ENCODE data around the gene PDZK1IP1. TPM values are rescaled to one million over a fixed set of nuclear protein-coding genes. Genes with fewer than 3 reads are reported as not detected.
"Not testable (repeated sequence)": the region's sequence is repeated elsewhere in the genome, so short reads cannot be mapped to it uniquely, and the experiment has no call there.

Gene PDZK1IP1
- total RNA-seq, 1 donor from 2014 or later, result not detected

DNA sequence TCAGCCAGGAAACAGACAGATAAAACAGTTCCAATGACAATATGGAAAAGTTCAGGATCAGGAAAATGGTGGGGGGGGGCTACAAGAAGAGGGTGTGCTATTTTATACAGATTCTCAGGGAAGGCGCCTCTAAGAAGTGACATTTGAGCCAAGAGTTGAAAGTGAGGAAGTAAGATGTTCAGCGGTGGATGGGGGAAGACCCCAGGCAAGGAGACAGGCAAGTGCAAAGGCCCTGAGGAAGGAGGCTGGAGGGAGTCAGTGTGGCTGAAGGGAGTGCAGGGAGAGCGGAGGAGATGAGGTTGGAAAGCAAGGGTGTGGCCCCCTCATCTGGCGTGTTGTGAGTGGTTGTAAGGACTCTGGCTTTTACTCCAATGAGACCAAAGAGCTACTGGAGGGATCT is 8.4 kb upstream of the PDZK1IP1 start:
- no peak overlapping the region for H3K4me3 Mint-ChIP-seq (ENCODE audit: low read depth)

DNA sequence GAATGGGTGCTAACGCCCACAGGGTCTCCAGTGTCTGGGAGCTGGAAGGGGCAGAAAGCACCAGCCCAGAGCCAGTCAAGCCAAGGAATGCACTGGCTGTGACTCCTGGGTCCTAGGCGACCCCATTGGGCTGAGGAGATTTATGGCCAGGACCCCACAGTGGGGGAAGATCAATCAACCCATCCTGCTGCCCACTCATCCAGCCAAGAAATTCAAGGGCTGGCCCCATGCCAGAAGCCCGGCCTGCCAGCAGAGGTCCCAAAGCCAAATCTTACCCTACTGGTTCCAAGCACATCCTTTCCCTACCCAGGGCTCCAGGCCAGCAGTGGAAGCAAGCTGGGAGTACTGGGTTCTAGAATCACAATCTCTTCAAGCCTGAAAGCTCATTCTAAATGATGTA is 6.8 kb upstream of the PDZK1IP1 start:
- Mint-ChIP-seq H3K4me3 (ENCODE audit: low read depth) (no peak overlapping the region), H3K36me3 (ENCODE audit: insufficient read depth) (no peaks in the 10 kb centered on the region), H3K9me3 (ENCODE audit: low read depth) (no peaks in the 10 kb centered on the region), H3K4me1 (ENCODE audit: low read depth) (peaks cover 8% of the 10 kb centered on the region), H3K27ac (no peak overlapping the region), H3K27me3 (peaks cover 35% of the 10 kb centered on the region)
- DNase-seq (ENCODE audit: low spot score, unreplicated experiment), result no peak
- no peak for TF ChIP-seq CTCF (IDR thresholded peaks at IDR 0.05; ENCODE audit: unreplicated experiment)

More for the DNA sequence above, 8.4 kb upstream of the PDZK1IP1 start:
- Mint-ChIP-seq H3K9me3 (ENCODE audit: low read depth) (peaks cover 2% of the 10 kb centered on the region), H3K27me3 (peaks cover 37% of the 10 kb centered on the region), H3K27ac (no peak overlapping the region), H3K36me3 (ENCODE audit: insufficient read depth) (no peaks in the 10 kb centered on the region), H3K4me1 (ENCODE audit: low read depth) (no peaks in the 10 kb centered on the region)
- no peak for TF ChIP-seq CTCF (IDR thresholded peaks at IDR 0.05; ENCODE audit: unreplicated experiment)
- no peak for DNase-seq (ENCODE audit: low spot score, unreplicated experiment)

GRCh38 chr1:47195981-47196380 is 6.1 kb upstream of the PDZK1IP1 start:
- H3K36me3 Mint-ChIP-seq (ENCODE audit: insufficient read depth); DNase-seq (ENCODE audit: low spot score, unreplicated experiment); H3K27ac Mint-ChIP-seq; H3K4me3 Mint-ChIP-seq (ENCODE audit: low read depth); H3K9me3 Mint-ChIP-seq (ENCODE audit: low read depth): not testable (repeated sequence)
- peaks cover 13% of the 10 kb centered on the region for H3K4me1 Mint-ChIP-seq (ENCODE audit: low read depth)
- H3K27me3 Mint-ChIP-seq, result peaks cover 30% of the 10 kb centered on the region

DNA sequence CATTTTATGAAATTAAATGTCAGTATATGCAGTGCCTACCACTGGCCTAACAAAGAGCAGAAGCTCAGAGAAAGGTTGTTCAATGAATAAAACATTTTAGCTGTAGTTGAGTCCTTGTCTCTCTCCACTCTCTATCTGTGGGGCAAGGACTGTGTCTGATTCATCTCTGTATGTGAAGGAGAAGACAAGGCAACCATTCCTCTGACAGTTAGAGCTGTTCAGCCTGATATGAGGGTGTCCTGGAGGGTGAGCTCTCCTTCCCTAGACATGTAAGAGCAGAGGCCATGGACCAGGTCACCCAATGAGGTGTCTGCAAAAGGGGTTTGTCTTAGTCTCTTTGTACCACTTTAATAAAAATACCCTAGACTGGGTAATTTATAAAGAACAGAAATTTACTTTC is 4.5 kb upstream of the PDZK1IP1 start:
- Mint-ChIP-seq H3K27ac (no peak overlapping the region), H3K4me1 (ENCODE audit: low read depth) (peaks cover 13% of the 10 kb centered on the region), H3K9me3 (ENCODE audit: low read depth) (no peaks in the 10 kb centered on the region), H3K27me3 (peaks cover 20% of the 10 kb centered on the region), H3K36me3 (ENCODE audit: insufficient read depth) (no peaks in the 10 kb centered on the region), H3K4me3 (ENCODE audit: low read depth) (no peak overlapping the region)
- TF ChIP-seq CTCF (IDR thresholded peaks at IDR 0.05; ENCODE audit: unreplicated experiment), result no peak
- no peak for DNase-seq (ENCODE audit: low spot score, unreplicated experiment)

DNA sequence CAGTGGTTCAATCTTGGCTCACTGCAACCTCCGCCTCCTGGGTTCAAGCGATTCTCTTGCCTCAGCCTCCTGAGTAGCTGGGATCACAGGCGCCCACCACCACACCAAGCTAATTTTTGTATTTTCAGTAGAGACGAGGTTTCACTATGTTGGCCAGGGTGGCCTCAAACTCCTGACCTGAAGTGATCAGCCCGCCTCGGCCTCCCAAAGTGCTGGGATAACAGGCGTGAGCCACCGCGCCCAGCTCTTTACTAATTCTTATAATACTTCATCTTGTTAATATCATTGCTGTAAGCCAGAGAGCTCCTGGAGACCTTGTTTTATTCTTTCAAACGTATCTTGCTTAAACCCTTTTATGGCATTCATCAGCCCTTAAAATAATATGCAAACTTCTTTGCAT is 3.7 kb upstream of the PDZK1IP1 start:
- Mint-ChIP-seq H3K27me3 (peaks cover 12% of the 10 kb centered on the region), H3K4me1 (ENCODE audit: low read depth) (peaks cover 13% of the 10 kb centered on the region)
- H3K36me3 Mint-ChIP-seq (ENCODE audit: insufficient read depth); H3K9me3 Mint-ChIP-seq (ENCODE audit: low read depth); DNase-seq (ENCODE audit: low spot score, unreplicated experiment); H3K4me3 Mint-ChIP-seq (ENCODE audit: low read depth); H3K27ac Mint-ChIP-seq: not testable (repeated sequence)

DNA sequence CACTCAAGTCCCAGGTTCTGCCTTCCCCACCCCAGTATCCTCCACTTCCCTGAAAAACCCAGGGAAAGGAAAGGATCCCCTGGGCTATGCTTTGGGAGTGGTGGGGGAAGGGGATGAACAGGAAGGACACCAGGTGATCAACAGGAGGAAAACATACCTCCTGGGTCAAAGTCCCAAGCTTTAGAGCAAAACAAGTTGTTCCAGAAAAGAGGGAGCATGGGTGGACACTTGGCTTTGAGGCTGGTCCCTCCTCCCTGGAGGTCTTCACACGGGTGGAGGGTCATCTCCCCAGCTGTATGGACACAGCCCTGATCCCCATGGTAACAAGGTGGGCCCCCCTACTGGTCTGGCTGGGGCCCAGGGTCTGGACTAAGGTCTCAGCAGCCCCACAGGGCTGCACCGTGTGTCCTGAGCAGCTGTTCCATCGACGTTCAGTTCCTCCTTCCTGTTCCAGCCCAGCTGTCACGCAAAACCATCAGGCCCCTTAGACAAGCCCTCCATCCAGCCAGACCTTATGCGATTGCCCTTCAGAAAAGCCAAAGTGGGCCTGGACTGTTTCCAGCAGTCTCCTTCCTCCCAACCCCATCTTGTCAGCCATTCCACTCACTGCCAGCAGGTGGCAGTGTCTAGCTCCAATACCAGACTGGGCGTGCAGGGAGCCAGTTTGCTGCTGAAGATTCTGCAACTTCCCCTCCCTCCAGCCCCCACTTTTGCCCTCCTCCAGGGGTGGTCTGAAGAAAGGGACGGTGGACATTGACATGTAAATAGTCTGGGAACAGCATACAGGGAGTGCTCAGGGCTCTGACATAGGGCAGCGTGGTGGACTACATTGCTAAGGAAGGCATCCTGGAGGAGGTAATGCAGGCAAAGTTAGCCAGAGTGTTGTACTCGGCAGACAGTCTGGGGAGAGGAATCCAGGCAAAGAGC is 2.9 kb upstream of the PDZK1IP1 start:
- Mint-ChIP-seq H3K27me3 (peaks cover 4% of the 10 kb centered on the region), H3K9me3 (ENCODE audit: low read depth) (no peaks in the 10 kb centered on the region), H3K36me3 (ENCODE audit: insufficient read depth) (no peaks in the 10 kb centered on the region), H3K27ac (peak overlapping the region; percentile 71), H3K4me1 (ENCODE audit: low read depth) (peaks cover 13% of the 10 kb centered on the region), H3K4me3 (ENCODE audit: low read depth) (peak overlapping the region; percentile 43)
- peak; percentile 61 for DNase-seq (ENCODE audit: low spot score, unreplicated experiment)
- peak; percentile 93 for TF ChIP-seq CTCF (IDR thresholded peaks at IDR 0.05; ENCODE audit: unreplicated experiment)
